PC-3 (cell line): ENCODE measurements around the gene PNP.
"Not testable (repeated sequence)": the region's sequence is repeated elsewhere in the genome, so short reads cannot be mapped to it uniquely, and the experiment has no call there.

ENCODE experiments used
- EZH2 ChIP-seq: fragments of 300-600 bp; sonication (generic); IDR thresholded peaks from one replicate; pipeline ENCODE4 v1.6.1; 2017; ENCODE audit warnings: antibody characterized with exemption, mild to moderate bottlenecking, low read length; ENCODE audit not compliant: unreplicated experiment
- EZH2phosphoT487 ChIP-seq: fragments of 300-600 bp; sonication (generic); IDR thresholded peaks from 2 replicates; pipeline ENCODE4 v1.6.1; 2018; ENCODE audit warnings: mild to moderate bottlenecking, antibody characterized with exemption, low read length, borderline replicate concordance
- TF ChIP-seq, protein P1 (sequence below): fragments of 300-600 bp; sonication (generic); conservative IDR thresholded peaks from 2 replicates; pipeline ENCODE4 v1.5.1; 2017; ENCODE audit warnings: antibody characterized with exemption, low read depth, mild to moderate bottlenecking, low read length

DNA sequence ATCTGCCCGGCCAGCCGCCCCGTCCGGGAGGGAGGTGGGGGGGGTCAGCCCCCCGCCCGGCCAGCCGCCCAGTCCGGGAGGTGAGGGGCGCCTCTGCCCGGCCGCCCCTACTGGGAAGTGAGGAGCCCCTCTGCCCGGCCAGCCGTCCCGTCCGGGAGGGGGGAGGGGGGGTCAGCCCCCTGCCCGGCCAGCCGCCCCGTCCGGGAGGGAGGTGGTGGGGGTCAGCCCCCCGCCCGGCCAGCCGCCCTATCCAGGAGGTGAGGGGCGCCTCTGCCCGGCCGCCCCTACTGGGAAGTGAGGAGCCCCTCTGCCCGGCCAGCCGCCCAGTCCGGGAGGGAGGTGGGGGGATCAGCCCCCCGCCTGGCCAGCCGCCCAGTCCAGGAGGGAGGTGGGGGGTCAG, 37.1 kb downstream of the PNP start:
- TF ChIP-seq, protein P1, sequence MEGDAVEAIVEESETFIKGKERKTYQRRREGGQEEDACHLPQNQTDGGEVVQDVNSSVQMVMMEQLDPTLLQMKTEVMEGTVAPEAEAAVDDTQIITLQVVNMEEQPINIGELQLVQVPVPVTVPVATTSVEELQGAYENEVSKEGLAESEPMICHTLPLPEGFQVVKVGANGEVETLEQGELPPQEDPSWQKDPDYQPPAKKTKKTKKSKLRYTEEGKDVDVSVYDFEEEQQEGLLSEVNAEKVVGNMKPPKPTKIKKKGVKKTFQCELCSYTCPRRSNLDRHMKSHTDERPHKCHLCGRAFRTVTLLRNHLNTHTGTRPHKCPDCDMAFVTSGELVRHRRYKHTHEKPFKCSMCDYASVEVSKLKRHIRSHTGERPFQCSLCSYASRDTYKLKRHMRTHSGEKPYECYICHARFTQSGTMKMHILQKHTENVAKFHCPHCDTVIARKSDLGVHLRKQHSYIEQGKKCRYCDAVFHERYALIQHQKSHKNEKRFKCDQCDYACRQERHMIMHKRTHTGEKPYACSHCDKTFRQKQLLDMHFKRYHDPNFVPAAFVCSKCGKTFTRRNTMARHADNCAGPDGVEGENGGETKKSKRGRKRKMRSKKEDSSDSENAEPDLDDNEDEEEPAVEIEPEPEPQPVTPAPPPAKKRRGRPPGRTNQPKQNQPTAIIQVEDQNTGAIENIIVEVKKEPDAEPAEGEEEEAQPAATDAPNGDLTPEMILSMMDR: not testable (repeated sequence)
- TF ChIP-seq EZH2phosphoT487, EZH2: not testable (repeated sequence)
